DMS 273 (cell line): ENCODE results near the gene TYW1.
A peak's percentile ranks its signal among the peaks of the same experiment; 100 is the strongest.
"Not testable (repeated sequence)": the region's sequence is repeated elsewhere in the genome, so short reads cannot be mapped to it uniquely, and the experiment has no call there.

Experiments
- DNase-seq: peaks from one replicate; lab custom pipeline; 2025; ENCODE audit not compliant: unreplicated experiment; lab: John Stamatoyannopoulos, UW

The TYW1 gene

DNA sequence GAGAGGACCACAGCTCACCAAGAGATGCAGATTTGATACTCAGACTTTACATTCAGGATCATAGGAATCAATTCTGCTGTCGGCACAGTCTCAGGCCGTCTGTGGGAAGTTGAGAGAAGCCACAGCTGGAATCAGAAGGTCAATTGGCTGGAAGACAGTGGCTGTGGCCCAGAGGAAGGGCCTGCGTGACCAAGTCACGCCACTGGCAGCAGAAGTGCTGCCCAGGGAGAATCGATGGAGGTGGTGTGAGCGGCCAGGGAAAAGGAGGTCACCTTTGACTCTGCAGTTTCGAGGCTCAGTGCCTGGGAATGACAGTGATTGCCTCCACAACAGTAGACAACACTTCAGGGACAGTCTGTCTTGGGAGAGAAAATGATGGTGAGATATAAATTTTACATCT lies 239.6 kb downstream of the TYW1 start:
- DNase-seq = not testable (repeated sequence)

DNA sequence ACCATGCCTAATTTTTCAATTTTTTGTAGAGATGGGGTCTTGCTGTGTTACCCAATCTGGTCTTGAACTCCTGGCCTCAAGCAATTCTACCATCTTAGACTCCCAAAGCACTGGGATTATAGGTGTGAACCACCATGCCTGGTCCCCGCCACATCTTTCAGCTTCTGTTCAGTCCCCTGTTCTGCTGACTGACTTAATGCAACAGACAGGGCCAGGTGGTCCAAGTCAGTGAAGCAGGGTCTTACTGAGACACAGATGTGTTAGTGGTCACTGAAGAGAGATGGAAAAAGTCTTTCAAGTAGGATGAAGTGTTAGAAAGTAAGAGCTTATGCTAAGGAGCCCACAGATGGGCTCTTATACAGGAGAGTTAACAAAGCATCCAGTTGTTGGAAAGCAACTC lies 246.2 kb downstream of the TYW1 start:
- DNase-seq = not testable (repeated sequence)

DNA sequence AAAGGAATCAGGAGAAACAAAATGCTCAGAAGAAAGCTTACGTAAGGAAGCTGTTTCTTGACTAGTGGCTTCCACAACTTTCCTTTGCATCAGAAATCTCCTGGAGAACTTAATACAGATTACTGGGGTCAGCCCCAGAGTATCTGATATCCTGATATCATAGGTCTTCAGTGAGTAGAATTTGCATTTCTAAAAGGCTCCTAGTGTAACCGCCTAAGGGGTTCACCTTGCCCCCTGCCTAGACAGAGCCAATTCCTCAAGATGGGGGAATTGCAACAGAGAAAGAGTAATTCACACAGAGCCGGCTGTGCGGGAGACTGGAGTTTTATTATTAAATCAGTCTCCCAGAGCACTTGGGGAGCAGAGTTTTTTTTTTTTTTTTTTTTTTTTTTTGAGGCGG lies 251.7 kb downstream of the TYW1 start:
- DNase-seq = not testable (repeated sequence)

DNA sequence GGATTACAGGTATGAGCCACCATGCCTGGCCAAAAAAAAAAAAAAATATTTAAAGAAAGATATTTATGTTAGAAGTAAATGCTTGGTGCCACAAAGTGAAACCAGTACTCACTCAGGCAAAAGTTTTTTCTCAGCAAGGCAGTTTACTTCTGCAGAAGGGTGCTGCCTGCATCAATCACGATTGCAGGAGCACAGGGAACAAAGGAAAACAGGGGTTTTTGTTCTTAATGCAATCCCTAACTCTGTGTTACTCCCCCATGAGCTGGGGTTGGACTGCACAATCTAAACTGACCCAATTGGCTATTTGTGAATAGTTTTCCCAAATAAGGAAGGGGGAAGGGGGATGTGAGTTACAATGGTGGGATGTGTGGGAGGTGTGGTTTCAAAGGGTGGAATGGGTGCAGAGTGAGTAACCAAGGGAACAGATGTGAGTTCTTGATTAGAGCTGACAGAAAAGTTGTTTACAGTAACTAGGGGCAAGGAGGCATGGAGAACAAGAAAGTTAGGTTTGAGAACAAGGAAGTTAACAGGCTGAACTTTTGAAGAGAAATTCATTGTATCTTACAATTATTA lies 255.4 kb downstream of the TYW1 start:
- no peak for DNase-seq

DNA sequence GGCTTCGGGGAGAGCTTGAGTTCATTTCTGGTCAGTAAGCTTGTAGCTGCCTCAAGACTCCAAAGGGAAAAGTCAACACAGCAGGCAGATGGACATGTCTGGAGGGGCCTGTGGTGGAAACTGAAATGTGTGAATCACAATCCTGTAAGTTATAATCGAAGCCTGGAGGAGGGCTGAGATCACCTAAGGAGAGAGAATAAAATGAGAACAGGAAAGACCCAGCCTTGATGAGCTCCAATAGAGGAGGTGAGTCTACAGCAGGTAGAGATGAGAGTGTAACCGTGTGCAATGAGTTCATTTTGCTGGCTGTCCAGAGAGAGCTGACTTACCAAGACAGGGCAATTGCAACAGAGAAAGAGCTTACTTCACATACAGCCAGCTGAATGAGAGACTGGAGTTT lies 258.4 kb downstream of the TYW1 start:
- DNase-seq = not testable (repeated sequence)

DNA sequence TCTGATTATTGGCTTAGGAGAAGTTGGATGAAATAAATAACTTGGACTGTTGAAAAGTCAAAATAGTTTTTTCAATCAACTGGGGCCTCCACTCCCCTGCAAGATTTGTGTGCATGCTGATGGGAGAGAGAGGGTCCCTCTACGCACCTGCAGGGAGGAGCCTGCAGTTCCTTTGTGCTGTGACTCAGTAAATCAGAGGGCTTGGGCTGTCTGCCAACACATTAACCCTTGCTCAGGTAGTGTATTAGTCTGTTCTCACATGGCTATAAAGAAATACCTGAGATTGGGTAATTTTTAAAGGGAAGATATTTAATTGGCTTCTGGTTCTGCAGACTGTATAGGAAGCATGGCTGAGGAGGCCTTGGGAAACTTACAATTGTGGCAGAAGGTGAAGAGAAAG lies 261.1 kb downstream of the TYW1 start:
- DNase-seq = not testable (repeated sequence)

DNA sequence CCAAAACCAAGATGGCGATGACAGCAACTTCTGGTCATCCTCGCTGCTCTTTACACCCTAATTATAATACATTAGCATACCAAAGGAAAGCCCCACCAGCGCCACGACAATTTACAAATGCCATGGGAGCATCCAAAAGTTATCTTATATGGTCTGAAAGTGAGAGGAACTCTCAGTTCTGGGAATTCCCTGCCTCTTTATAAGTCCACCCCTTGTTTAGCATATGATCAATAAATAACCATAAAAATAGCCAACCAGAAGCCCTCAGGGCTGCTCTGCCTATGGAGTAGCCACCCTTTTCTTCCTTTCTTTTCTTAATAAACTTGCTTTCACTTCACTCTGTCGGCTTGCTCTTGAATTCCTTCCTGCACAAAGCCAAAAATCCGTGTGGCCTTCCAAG lies 262.7 kb downstream of the TYW1 start:
- DNase-seq = not testable (repeated sequence)

DNA sequence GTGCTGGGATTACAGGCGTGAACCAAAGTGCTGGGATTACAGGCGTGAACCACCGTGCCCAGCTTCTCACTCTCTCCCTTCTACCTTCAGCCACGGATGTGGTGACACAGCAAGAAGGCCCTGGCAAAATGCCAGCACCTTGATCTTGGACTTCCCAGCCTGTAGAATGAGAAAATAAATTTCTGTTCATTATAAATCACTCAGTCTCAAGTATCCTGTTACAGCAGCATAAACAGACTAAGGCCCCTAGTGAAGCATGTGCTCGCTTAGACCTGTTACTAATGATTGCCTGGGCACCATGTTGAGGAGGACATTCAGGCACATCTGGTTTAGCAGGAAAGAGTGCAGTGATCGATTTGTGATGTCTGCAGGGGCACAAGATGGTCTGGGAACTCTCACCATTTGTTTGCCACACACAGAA lies 263.5 kb downstream of the TYW1 start:
- peak; percentile 18 for DNase-seq

DNA sequence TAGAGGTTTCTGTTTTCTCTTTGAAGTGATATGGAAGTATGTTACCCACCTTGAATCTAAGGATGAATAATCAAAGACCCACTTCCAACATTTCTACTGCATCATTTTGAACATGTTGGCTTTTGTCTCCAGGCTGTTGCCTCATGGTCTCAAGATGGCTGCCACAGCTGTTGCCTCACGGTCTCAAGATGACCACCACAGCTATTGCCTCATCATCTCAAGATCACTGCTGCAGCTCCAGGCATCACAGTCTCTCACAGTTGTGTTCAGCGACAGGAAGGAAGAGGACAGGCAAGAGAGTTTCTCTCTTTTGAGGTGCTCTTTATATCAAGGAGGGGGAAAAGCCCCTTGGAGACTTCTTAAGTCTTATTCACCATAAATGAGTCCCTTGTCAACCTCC lies 267.4 kb downstream of the TYW1 start:
- not testable (repeated sequence) for DNase-seq

DNA sequence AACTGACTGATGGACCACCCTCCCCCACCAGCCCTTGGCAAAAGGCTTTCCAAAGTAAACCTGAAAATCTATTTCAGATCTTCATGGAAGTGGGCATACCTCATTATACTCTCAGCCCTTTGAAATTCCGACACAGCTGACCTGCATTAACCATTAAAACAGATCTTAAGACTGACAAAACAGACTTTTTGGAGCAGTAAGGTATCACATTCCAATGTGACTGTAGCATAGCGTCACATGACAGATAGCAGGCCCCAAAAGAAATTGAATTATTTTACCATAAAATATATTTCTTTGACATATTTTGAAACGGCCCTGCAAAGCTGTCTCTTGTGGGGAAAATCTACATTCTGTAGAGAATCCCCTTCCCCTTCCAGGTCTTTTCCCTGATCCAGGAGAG lies 269.4 kb downstream of the TYW1 start:
- not testable (repeated sequence) for DNase-seq

DNA sequence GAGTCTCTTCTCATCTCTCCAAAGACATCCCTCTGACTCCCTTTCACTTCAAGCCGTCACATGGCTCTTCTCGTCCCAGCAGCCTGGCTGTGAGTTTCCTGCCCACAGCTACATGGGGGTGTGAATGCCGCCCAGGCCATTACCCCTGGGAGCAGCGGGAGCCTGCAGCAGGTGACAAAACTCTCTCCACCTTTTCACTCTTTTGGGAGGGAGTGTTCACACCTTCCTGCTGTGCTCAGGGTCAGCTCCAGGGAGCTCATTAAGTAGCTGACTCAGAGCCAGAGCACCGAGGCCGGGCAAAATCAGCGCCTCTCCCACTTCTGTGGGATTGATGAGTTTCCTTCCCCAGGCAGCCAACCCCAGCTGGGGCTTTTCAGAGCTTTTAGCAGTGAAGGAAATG lies 271.3 kb downstream of the TYW1 start:
- no peak for DNase-seq

DNA sequence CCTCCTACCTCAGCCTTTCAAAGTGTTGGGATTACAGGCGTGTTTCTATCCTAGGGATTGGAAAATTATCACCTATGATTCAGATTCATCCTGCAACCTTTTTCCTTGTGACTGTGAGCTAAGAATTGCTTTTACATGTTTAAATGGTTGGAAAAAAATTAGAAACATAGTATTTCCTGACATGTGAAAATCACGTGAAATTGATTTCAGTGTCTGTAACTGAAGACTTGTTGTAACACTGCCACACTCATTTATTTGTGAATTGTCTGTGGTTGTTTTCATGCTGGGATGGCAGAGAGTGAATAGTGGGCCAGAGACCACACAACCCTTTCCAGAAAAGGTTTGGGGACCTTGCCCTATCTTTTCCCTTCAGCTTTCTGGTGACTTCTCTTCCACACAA lies 273.3 kb downstream of the TYW1 start:
- DNase-seq = not testable (repeated sequence)
